H1 (cell line): ENCODE results near the gene EGFR. TPM values are rescaled to one million over a fixed set of nuclear protein-coding genes. Genes with fewer than 3 reads are reported as not detected.

ENCODE experiments used
- EP300 ChIP-seq, 2 experiments: IDR thresholded peaks; 1 replicate in 1 of 2; 2 replicates in 1 of 2; pipeline ENCODE4 v1.6.1; 2011 to 2012; ENCODE audit warnings: low read depth in 2 of 2, low read length in 2 of 2, mild to moderate bottlenecking in 2 of 2, borderline replicate concordance in 1 of 2, inconsistent platforms in 1 of 2, moderate library complexity in 1 of 2
- polyA plus RNA-seq, 7 experiments: library from polyadenylated mRNA; depleted of rRNA in 3 of 7; stranded (reverse) in 5 of 7; unstranded in 2 of 7; fragments of >200 nt in 5 of 7; fragments of 200-250 nt in 2 of 7; gene quantifications; 1 replicate in 5 of 7; 2 replicates in 1 of 7; 4 replicates in 1 of 7; pipeline versions ENCODE4 v1.2.1 to v1.2.3, GENCODE V29; 2011 to 2013; ENCODE audit warnings: missing spikeins in 2 of 7, mixed read lengths in 2 of 7
- total RNA-seq: library from RNA; stranded (reverse); fragmentation: NEBNext Ultra II Directional; extraction: Animal tissue kit (Norgen Biotek cat#: 25700); gene quantifications from 2 replicates; pipeline ENCODE4 v1.2.1, GENCODE V29; 2021

EGFR gene
- total and polyA plus RNA-seq, 2 of the 8 experiments (the other 6 are each of a cell fraction or from before 2014, with no cell fraction given) = 1.9 to 5.8 TPM

- TF ChIP-seq EP300 (IDR thresholded peaks at IDR 0.05; ENCODE audit: borderline replicate concordance in 1 of 2, low read depth in 2 of 2, low read length in 2 of 2) = no peak
- TF ChIP-seq, all 59 proteins: peak for 0
Observed at GRCh38 chr7:55016746-55017090, 2.1 kb upstream of the EGFR start (continued).
